ENCODE data around the gene C1orf21.

The C1orf21 gene

GRCh38 chr1:184559117-184559713, 172.4 kb downstream of the C1orf21 start:
- DNase-seq = no peak

GRCh38 chr1:184562806-184563205, 176.0 kb downstream of the C1orf21 start:
- no peak for DNase-seq

- peak in 1 of 2 experiments; percentile 38 for DNase-seq
These were observed 176.5 kb downstream of the C1orf21 start for GRCh38 chr1:184563308-184563707.

- DNase-seq = no peak
These were observed 180.2 kb downstream of the C1orf21 start for GRCh38 chr1:184567009-184567408.

- DNase-seq = no peak
These were observed 180.8 kb downstream of the C1orf21 start for GRCh38 chr1:184567637-184568036.

GRCh38 chr1:184568148-184568547, 181.3 kb downstream of the C1orf21 start:
- DNase-seq = no peak

- no peak for DNase-seq
These were observed 182.3 kb downstream of the C1orf21 start for GRCh38 chr1:184569106-184569505.

GRCh38 chr1:184574588-184574987, 187.8 kb downstream of the C1orf21 start:
- no peak for DNase-seq

- DNase-seq = no peak
These were observed 190.0 kb downstream of the C1orf21 start for GRCh38 chr1:184576822-184577221.

- no peak for DNase-seq
These were observed 190.5 kb downstream of the C1orf21 start for GRCh38 chr1:184577319-184577718.

- no peak for DNase-seq
These were observed 195.6 kb downstream of the C1orf21 start for GRCh38 chr1:184582411-184582810.

GRCh38 chr1:184583849-184584248, 197.0 kb downstream of the C1orf21 start:
- no peak for DNase-seq

- DNase-seq = no peak
These were observed 201.9 kb downstream of the C1orf21 start for GRCh38 chr1:184588701-184589100.

GRCh38 chr1:184590163-184590750, 203.4 kb downstream of the C1orf21 start:
- DNase-seq = no peak

GRCh38 chr1:184593597-184593996, 206.8 kb downstream of the C1orf21 start:
- DNase-seq = no peak

- DNase-seq = no peak
These were observed 208.8 kb downstream of the C1orf21 start for GRCh38 chr1:184595596-184595995.

- DNase-seq = no peak
These were observed 210.3 kb downstream of the C1orf21 start for GRCh38 chr1:184596950-184597645.

GRCh38 chr1:184597650-184598357, 211.0 kb downstream of the C1orf21 start:
- no peak for DNase-seq

- no peak for DNase-seq
These were observed 211.8 kb downstream of the C1orf21 start for GRCh38 chr1:184598403-184599193.

- no peak for DNase-seq
These were observed 217.5 kb downstream of the C1orf21 start for GRCh38 chr1:184604152-184604900.

GRCh38 chr1:184605941-184606340, 219.1 kb downstream of the C1orf21 start:
- DNase-seq = no peak

- DNase-seq = no peak
These were observed 220.0 kb downstream of the C1orf21 start for GRCh38 chr1:184606786-184607185.

Data from NCI-H524 (cell line).